Astrocyte (in vitro differentiated cells and primary cell): ENCODE measurements around the gene CPA2. TPM values are rescaled to one million over a fixed set of nuclear protein-coding genes. Genes with fewer than 3 reads are reported as not detected.

Experiments
- DNase-seq: peaks from one replicate; pipeline ENCODE4 v3.0.0-alpha.2; 2010; ENCODE audit warnings: low read depth
- FAIRE-seq: peaks from 2 replicates; lab custom pipeline; 2011; peaks lifted over from hg19 to GRCh38; lab: Jason Lieb, UNC
- H2AFZ ChIP-seq: 2 replicates; pipeline ENCODE4 v1.6.0; 2012; ENCODE audit warnings: low read depth, low read length, inconsistent platforms
- H3K27ac ChIP-seq: 2 replicates; pipeline ENCODE4 v1.5.1; 2011; ENCODE audit warnings: low read depth, low read length, inconsistent platforms
- H3K27me3 ChIP-seq: 2 replicates; pipeline ENCODE4 v1.6.0; 2011; ENCODE audit warnings: low read length, inconsistent platforms; ENCODE audit not compliant: insufficient read depth
- H3K36me3 ChIP-seq: 2 replicates; pipeline ENCODE4 v1.5.1; 2011; ENCODE audit warnings: low read length, inconsistent platforms; ENCODE audit not compliant: insufficient read depth
- H3K4me1 ChIP-seq: 2 replicates; pipeline ENCODE4 v1.5.1; 2011; ENCODE audit warnings: low read length, inconsistent platforms; ENCODE audit not compliant: insufficient read depth
- H3K4me2 ChIP-seq: 2 replicates; pipeline ENCODE4 v1.6.0; 2012; ENCODE audit warnings: low read length, inconsistent platforms
- H3K4me3 ChIP-seq: 2 replicates; pipeline ENCODE4 v1.5.1; 2011; ENCODE audit warnings: low read depth, mild to moderate bottlenecking, low read length, inconsistent platforms; ENCODE audit not compliant: insufficient read depth
- H3K79me2 ChIP-seq: 2 replicates; pipeline ENCODE4 v1.6.0; 2012; ENCODE audit warnings: mild to moderate bottlenecking, low read length, inconsistent platforms; ENCODE audit not compliant: insufficient read depth
- H3K9ac ChIP-seq: 2 replicates; pipeline ENCODE4 v1.6.0; 2012; ENCODE audit warnings: mild to moderate bottlenecking, low read length, inconsistent platforms
- H3K9me3 ChIP-seq: 2 replicates; pipeline ENCODE4 v1.5.1; 2012; ENCODE audit warnings: low read depth, mild to moderate bottlenecking, low read length, inconsistent platforms; ENCODE audit not compliant: insufficient read depth
- H4K20me1 ChIP-seq: 2 replicates; pipeline ENCODE4 v1.6.0; 2012; ENCODE audit warnings: low read length, inconsistent platforms; ENCODE audit not compliant: insufficient read depth
- H3K27ac Mint-ChIP-seq: one replicate; pipeline ENCODE4 v1.8.0; 2021; ENCODE audit warnings: mild to moderate bottlenecking, mixed read lengths; ENCODE audit not compliant: unreplicated experiment
- H3K27me3 Mint-ChIP-seq: one replicate; pipeline ENCODE4 v1.8.0; 2021; ENCODE audit warnings: low read depth, mixed read lengths; ENCODE audit not compliant: unreplicated experiment
- H3K36me3 Mint-ChIP-seq: one replicate; pipeline ENCODE4 v1.8.0; 2021; ENCODE audit warnings: low read depth, mixed read lengths; ENCODE audit not compliant: unreplicated experiment
- H3K4me1 Mint-ChIP-seq: one replicate; pipeline ENCODE4 v1.8.0; 2021; ENCODE audit warnings: low read depth, mixed read lengths; ENCODE audit not compliant: unreplicated experiment
- H3K4me3 Mint-ChIP-seq: one replicate; pipeline ENCODE4 v1.8.0; 2021; ENCODE audit warnings: mild to moderate bottlenecking, moderate library complexity, mixed read lengths; ENCODE audit not compliant: unreplicated experiment
- H3K9me3 Mint-ChIP-seq: one replicate; pipeline ENCODE4 v1.8.0; 2021; ENCODE audit warnings: mild to moderate bottlenecking, mixed read lengths; ENCODE audit not compliant: unreplicated experiment
- EZH2 ChIP-seq: IDR thresholded peaks from 2 replicates; pipeline ENCODE4 v1.6.1; 2012; ENCODE audit warnings: mild to moderate bottlenecking, low read length, inconsistent platforms; ENCODE audit not compliant: insufficient read depth
- total RNA-seq: library from RNA; stranded (reverse); gene quantifications from 2 replicates; pipeline ENCODE4 v1.2.1, GENCODE V29; 2021
- TF ChIP-seq, protein P1 (sequence below): IDR thresholded peaks from 2 replicates; pipeline ENCODE4 v1.5.1; 2011; ENCODE audit warnings: low read depth, mild to moderate bottlenecking, inconsistent platforms, low read length, moderate library complexity; ENCODE audit not compliant: insufficient read depth

CPA2 gene
- total RNA-seq, 1 donor from 2014 or later = not detected

- Histone ChIP-seq H3K27me3 (no peaks in the 10 kb centered on the region), H3K79me2 (no peaks in the 10 kb centered on the region), H3K9ac (peak overlapping the region; percentile 64), H3K27ac (peak overlapping the region; percentile 55), H3K36me3 (no peaks in the 10 kb centered on the region), H3K9me3 (no peaks in the 10 kb centered on the region), H2AFZ (peak overlapping the region; percentile 79), H4K20me1 (no peaks in the 10 kb centered on the region), H3K4me1 (peaks cover 32% of the 10 kb centered on the region), H3K4me2 (peak overlapping the region; percentile 79), H3K4me3 (peak overlapping the region; percentile 45)
- Mint-ChIP-seq H3K36me3 (no peaks in the 10 kb centered on the region), H3K27me3 (peaks cover 2% of the 10 kb centered on the region), H3K4me3 (peak overlapping the region; percentile 68), H3K27ac (peak overlapping the region; percentile 89), H3K4me1 (peaks cover 37% of the 10 kb centered on the region), H3K9me3 (peaks cover 3% of the 10 kb centered on the region)
- DNase-seq (peak; percentile 75), FAIRE-seq (no peak)
- no peak for TF ChIP-seq EZH2
- TF ChIP-seq, protein P1, sequence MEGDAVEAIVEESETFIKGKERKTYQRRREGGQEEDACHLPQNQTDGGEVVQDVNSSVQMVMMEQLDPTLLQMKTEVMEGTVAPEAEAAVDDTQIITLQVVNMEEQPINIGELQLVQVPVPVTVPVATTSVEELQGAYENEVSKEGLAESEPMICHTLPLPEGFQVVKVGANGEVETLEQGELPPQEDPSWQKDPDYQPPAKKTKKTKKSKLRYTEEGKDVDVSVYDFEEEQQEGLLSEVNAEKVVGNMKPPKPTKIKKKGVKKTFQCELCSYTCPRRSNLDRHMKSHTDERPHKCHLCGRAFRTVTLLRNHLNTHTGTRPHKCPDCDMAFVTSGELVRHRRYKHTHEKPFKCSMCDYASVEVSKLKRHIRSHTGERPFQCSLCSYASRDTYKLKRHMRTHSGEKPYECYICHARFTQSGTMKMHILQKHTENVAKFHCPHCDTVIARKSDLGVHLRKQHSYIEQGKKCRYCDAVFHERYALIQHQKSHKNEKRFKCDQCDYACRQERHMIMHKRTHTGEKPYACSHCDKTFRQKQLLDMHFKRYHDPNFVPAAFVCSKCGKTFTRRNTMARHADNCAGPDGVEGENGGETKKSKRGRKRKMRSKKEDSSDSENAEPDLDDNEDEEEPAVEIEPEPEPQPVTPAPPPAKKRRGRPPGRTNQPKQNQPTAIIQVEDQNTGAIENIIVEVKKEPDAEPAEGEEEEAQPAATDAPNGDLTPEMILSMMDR = no peak
Measured at GRCh38 chr7:130273081-130273932, 6.6 kb downstream of the CPA2 start.

- Histone ChIP-seq H4K20me1 (no peaks in the 10 kb centered on the region), H3K4me2 (peak overlapping the region; percentile 79), H3K27ac (peak overlapping the region; percentile 29), H3K79me2 (no peaks in the 10 kb centered on the region), H2AFZ (peak overlapping the region; percentile 36), H3K27me3 (no peaks in the 10 kb centered on the region), H3K4me1 (peaks cover 32% of the 10 kb centered on the region), H3K36me3 (no peaks in the 10 kb centered on the region), H3K9me3 (no peaks in the 10 kb centered on the region), H3K9ac (peak overlapping the region; percentile 41), H3K4me3 (peak overlapping the region; percentile 18)
- FAIRE-seq (no peak), DNase-seq (peak; percentile 63)
- Mint-ChIP-seq H3K27me3 (peaks cover 2% of the 10 kb centered on the region), H3K9me3 (peaks cover 3% of the 10 kb centered on the region), H3K4me1 (peaks cover 38% of the 10 kb centered on the region), H3K36me3 (no peaks in the 10 kb centered on the region), H3K4me3 (no peak overlapping the region), H3K27ac (peak overlapping the region; percentile 89)
- TF ChIP-seq EZH2 = no peak
- TF ChIP-seq, protein P1 = no peak
Measured at GRCh38 chr7:130273933-130274255, 7.2 kb downstream of the CPA2 start.

- Histone ChIP-seq H3K4me2 (peak overlapping the region; percentile 79), H3K27me3 (no peaks in the 10 kb centered on the region), H3K36me3 (no peaks in the 10 kb centered on the region), H3K9ac (peak overlapping the region; percentile 41), H2AFZ (peak overlapping the region; percentile 36), H3K4me1 (peaks cover 32% of the 10 kb centered on the region), H3K27ac (no peak overlapping the region), H3K4me3 (no peak overlapping the region), H3K9me3 (no peaks in the 10 kb centered on the region), H4K20me1 (no peaks in the 10 kb centered on the region), H3K79me2 (no peaks in the 10 kb centered on the region)
- TF ChIP-seq, protein P1 = no peak
- no peak for TF ChIP-seq EZH2
- FAIRE-seq (no peak), DNase-seq (no peak)
- H3K4me3 Mint-ChIP-seq = no peak overlapping the region
- peaks cover 3% of the 10 kb centered on the region for H3K9me3 Mint-ChIP-seq
- peak overlapping the region; percentile 89 for H3K27ac Mint-ChIP-seq
- H3K27me3 Mint-ChIP-seq = peaks cover 2% of the 10 kb centered on the region
- H3K36me3 Mint-ChIP-seq = no peaks in the 10 kb centered on the region
- peaks cover 38% of the 10 kb centered on the region for H3K4me1 Mint-ChIP-seq
Measured at GRCh38 chr7:130274296-130274695, 7.6 kb downstream of the CPA2 start.
